Ascending aorta (tissue), 2 donors: Measurements from ENCODE around the gene CTXND2. TPM values are rescaled to one million over a fixed set of nuclear protein-coding genes. Genes with fewer than 3 reads are reported as not detected.
A peak's percentile ranks its signal among the peaks of the same experiment; 100 is the strongest.
"Not testable (repeated sequence)": the region's sequence is repeated elsewhere in the genome, so short reads cannot be mapped to it uniquely, and the experiment has no call there.

Experiments
- DNase-seq, 2 donors: peaks; one replicate each; pipeline ENCODE4 v3.0.0-alpha.2; 2019; ENCODE audit warnings: low spot score in 2 of 2
- H3K27ac ChIP-seq, 2 donors: fragments of 200-600 bp; sonication (generic); one replicate each; pipeline ENCODE4 v1.5.1; 2016 to 2017; ENCODE audit warnings: mild to moderate bottlenecking in 1 of 2
- H3K27me3 ChIP-seq: fragments of 200-600 bp; sonication (generic); one replicate; pipeline ENCODE4 v1.5.1; 2017
- H3K36me3 ChIP-seq, 2 donors: fragments of 200-600 bp; sonication (generic); one replicate each; pipeline ENCODE4 v1.5.1; 2016
- H3K4me1 ChIP-seq, 2 donors: fragments of 200-600 bp; sonication (generic); one replicate each; pipeline ENCODE4 v1.5.1; 2016 to 2017; ENCODE audit warnings: mild to moderate bottlenecking in 1 of 2
- H3K4me3 ChIP-seq, 2 donors: fragments of 200-600 bp; sonication (generic); one replicate each; pipeline ENCODE4 v1.5.1; 2016 to 2017; ENCODE audit warnings: mild to moderate bottlenecking in 1 of 2
- H3K9me3 ChIP-seq, 2 donors: fragments of 200-600 bp; sonication (generic); one replicate each; pipeline ENCODE4 v1.5.1; 2016
- intact Hi-C: fragments of 100-400 bp; cut with DNase I; formaldehyde crosslinking; loops from one replicate; pipeline ENCODE4 v1.15.1; 2023
- total RNA-seq: library from RNA; depleted of rRNA; stranded (reverse); fragments of >200 nt; gene quantifications from one replicate; pipeline ENCODE4 v1.1.0, GENCODE V29; 2016
- TF ChIP-seq, protein P1 (sequence below), 3 experiments: fragments of 200-600 bp in 2 of 3; fragments of 450-650 bp in 1 of 3; sonication (generic) in 2 of 3; IDR thresholded peaks; one replicate each; pipeline ENCODE4 v1.5.1; 2016 to 2019; ENCODE audit warnings: antibody characterized with exemption in 3 of 3, mild to moderate bottlenecking in 1 of 3, moderate library complexity in 1 of 3

The CTXND2 gene
- total RNA-seq, 1 donor from 2014 or later, result not detected

DNA sequence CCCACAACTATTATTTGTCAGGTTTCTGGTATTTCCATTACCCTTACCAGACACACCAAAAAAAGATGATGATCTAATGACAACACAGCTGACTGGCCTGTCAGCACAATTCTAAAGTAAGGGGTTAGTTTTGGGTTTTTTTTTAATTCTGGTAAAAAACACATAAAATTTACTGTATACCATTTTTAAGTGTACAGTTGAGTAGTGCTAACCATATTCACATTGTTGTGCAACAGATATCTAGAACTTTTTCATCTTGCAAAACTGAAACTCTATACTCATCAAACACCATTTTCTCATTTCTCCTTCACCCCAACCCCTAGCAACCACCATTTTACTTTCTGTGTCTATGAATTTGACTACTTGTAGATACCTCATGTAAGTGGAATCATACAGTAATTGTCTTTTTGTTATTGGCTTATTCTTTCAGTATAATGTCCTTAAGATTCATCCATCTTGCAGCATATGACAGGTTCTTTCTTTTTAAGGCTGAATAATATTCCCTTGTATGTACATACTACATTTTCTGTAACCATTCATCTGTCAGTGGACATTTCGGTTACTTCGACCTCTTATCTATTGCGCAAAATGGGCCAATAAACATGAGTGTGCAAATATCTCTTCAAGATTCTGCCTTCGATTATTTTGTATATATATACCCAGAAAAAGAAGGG, 40.3 kb upstream of the CTXND2 start:
- H3K36me3 ChIP-seq, result peaks cover 12 to 27% of the 10 kb centered on the region in 2 donors
- TF ChIP-seq, protein P1, sequence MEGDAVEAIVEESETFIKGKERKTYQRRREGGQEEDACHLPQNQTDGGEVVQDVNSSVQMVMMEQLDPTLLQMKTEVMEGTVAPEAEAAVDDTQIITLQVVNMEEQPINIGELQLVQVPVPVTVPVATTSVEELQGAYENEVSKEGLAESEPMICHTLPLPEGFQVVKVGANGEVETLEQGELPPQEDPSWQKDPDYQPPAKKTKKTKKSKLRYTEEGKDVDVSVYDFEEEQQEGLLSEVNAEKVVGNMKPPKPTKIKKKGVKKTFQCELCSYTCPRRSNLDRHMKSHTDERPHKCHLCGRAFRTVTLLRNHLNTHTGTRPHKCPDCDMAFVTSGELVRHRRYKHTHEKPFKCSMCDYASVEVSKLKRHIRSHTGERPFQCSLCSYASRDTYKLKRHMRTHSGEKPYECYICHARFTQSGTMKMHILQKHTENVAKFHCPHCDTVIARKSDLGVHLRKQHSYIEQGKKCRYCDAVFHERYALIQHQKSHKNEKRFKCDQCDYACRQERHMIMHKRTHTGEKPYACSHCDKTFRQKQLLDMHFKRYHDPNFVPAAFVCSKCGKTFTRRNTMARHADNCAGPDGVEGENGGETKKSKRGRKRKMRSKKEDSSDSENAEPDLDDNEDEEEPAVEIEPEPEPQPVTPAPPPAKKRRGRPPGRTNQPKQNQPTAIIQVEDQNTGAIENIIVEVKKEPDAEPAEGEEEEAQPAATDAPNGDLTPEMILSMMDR (IDR thresholded peaks at IDR 0.05), result no peak
- no peak overlapping the region for H3K4me3 ChIP-seq
- H3K27ac ChIP-seq, result no peak overlapping the region
- H3K4me1 ChIP-seq, result peaks cover 0 to 2% of the 10 kb centered on the region in 2 donors
- DNase-seq, result no peak
- no peaks in the 10 kb centered on the region for H3K27me3 ChIP-seq
- intact Hi-C loops, result no loop called here
- H3K9me3 ChIP-seq, result no peaks in the 10 kb centered on the region

DNA sequence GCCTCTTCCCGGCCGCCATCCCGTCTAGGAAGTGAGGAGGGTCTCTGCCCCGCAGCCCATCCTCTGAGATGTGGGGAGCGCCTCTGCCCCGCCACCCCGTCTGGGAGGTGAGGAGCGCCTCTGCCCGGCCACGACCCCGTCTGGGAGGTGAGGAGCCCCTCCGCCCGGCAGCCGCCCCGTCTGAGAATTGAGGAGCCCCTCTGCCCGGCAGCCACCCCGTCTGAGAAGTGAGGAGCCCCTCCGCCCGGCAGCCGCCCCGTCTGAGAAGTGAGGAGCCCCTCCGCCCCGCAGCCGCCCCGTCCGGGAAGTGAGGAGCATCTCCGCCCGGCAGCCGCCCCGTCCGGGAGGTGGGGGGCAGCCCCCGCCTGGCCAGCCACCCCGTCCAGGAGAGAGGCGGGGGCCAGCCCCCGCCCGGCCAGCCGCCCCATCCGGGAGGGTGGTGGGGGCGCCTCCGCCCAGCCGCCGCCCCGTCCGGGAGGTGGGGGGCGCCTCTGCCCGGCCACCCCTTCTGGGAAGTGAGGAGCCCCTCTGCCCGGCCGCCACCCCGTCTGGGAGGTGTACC, 36.1 kb upstream of the CTXND2 start:
- peaks cover 4 to 38% of the 10 kb centered on the region in 2 donors for H3K36me3 ChIP-seq
- H3K4me3 ChIP-seq, intact Hi-C loops, H3K4me1 ChIP-seq, H3K9me3 ChIP-seq, H3K27ac ChIP-seq, DNase-seq, H3K27me3 ChIP-seq: not testable (repeated sequence)

DNA sequence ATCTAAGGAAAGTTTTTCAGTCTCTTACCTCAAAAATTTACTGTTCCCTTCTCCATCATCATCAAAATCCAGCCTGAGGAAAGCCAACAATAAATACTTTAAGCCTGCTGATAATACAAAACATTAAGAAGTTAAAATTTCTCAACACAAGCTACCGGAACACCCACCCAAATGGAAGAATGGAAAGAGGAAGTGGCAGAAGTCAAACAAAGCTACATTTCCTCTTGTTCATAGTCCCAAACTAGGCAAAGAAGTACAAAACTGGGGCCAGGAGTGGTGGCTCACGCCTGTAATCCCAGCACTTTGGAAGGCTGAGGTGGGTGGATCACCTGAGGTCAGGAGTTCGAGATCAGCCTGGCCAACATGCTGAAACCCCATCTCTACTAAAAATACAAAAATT, 34.2 kb upstream of the CTXND2 start:
- peak overlapping the region in 1 of 2 donors; percentile 19 for H3K27ac ChIP-seq

DNA sequence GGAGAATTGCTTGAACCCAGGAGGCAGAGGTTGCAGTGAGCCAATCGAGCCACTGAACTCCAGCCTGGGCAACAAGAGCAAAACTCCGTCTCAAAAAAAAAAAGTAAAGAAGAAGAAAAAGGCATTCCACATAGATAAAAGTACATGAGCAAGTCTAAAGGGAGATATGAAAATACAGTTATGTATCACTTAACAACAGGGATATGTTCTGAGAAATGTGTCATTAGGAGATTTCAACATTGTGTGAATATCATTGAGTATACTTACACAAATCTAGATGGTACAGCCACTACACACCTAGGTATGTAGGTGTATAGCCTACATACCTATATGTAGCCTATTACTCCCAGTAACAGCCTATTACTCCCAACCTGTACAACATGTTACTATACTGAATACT, 23.2 kb upstream of the CTXND2 start:
- Histone ChIP-seq H3K27me3 (no peaks in the 10 kb centered on the region), H3K27ac (no peak overlapping the region), H3K9me3 (no peaks in the 10 kb centered on the region), H3K4me1 (peaks cover 0 to 5% of the 10 kb centered on the region in 2 donors), H3K4me3 (no peak overlapping the region), H3K36me3 (no peaks in the 10 kb centered on the region)
- intact Hi-C loops, result no loop called here
- TF ChIP-seq, protein P1 (IDR thresholded peaks at IDR 0.05), result no peak
- no peak for DNase-seq

More for the DNA sequence above, 34.2 kb upstream of the CTXND2 start:
- H3K9me3 ChIP-seq, H3K4me1 ChIP-seq, H3K27me3 ChIP-seq, DNase-seq, intact Hi-C loops, H3K4me3 ChIP-seq: not testable (repeated sequence)
- peaks cover 3 to 39% of the 10 kb centered on the region in 2 donors for H3K36me3 ChIP-seq

DNA sequence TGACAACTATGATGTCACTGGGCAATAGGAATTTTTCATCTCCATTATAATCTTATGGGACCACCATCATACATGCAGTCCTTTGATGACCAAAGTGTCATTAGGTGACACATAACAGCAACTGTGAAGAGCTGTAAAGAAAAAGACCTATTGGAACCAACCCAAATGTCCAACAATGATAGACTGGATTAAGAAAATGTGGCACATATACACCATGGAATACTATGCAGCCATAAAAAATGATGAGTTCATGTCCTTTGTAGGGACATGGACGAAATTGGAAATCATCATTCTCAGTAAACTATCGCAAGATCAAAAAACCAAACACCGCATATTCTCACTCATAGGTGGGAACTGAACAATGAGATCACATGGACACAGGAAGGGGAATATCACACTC, 22.7 kb upstream of the CTXND2 start:
- H3K9me3 ChIP-seq, H3K27me3 ChIP-seq, intact Hi-C loops, H3K36me3 ChIP-seq, DNase-seq, H3K4me3 ChIP-seq, H3K27ac ChIP-seq, H3K4me1 ChIP-seq: not testable (repeated sequence)

DNA sequence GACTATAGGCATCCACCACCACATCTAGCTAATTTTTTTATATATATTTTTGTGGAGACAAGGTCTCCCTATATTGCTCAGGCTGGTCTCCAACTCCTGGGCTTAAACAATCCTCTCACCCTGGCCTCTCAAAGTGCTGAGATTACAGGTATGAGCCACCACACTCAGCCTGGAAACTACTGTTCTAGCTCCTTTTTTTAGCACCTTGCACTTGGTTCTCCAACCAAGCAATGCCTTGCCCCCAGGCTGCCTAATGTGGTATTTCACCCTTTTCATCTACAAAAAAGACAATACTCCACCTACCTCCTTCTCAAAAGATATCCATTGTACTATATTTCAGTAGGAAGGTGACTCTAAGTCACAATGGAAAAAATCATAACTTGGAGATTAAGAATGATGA, 17.3 kb upstream of the CTXND2 start:
- H3K9me3 ChIP-seq, result no peaks in the 10 kb centered on the region
- H3K36me3 ChIP-seq, result peaks cover 0 to 3% of the 10 kb centered on the region in 2 donors
- intact Hi-C loops, result loop anchor here (10.0 kb wide), 3 partner anchors 175 to 505 kb away; partner anchors contain the start of genes GOLPH3L and RPRD2
- DNase-seq, result no peak
- TF ChIP-seq, protein P1 (IDR thresholded peaks at IDR 0.05), result no peak
- no peaks in the 10 kb centered on the region for H3K27me3 ChIP-seq
- no peak overlapping the region for H3K27ac ChIP-seq
- H3K4me1 ChIP-seq, result peaks cover 0 to 5% of the 10 kb centered on the region in 2 donors
- H3K4me3 ChIP-seq, result no peak overlapping the region

DNA sequence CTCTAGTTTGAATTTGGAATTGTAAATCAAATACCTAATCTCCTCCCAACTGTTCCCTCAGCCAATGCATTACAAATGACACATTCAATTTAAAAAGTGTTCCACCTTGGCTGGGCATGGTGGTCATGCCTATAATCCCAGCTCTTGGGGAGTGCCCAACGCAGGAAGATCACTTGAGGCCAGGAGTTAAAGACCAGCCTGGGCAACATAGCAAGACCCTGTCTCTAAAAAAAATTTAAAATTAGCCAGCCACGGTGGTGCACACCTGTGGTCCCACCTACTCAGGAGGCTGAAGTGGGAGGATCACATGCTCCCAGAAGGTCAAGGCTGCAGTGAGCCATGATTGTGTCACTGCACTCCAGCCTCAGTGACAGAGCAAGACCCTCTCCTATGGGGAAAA, 14.4 kb upstream of the CTXND2 start:
- DNase-seq, result no peak
- no peak overlapping the region for H3K4me3 ChIP-seq
- H3K27me3 ChIP-seq, result no peaks in the 10 kb centered on the region
- no peaks in the 10 kb centered on the region for H3K9me3 ChIP-seq
- H3K4me1 ChIP-seq, result peaks cover 0 to 5% of the 10 kb centered on the region in 2 donors
- intact Hi-C loops, result loop anchor here (10.0 kb wide), 3 partner anchors 178 to 508 kb away; partner anchors contain the start of genes GOLPH3L and RPRD2
- peaks cover 0 to 3% of the 10 kb centered on the region in 2 donors for H3K36me3 ChIP-seq
- TF ChIP-seq, protein P1 (IDR thresholded peaks at IDR 0.05), result no peak
- H3K27ac ChIP-seq, result no peak overlapping the region
